H1 (cell line): ENCODE data around the gene ABCF3. TPM values are rescaled to one million over a fixed set of nuclear protein-coding genes. Genes with fewer than 3 reads are reported as not detected.

Experiments
- CTCF ChIA-PET: fragments of 300-600 bp; sonication (Branson Sonifier 250); formaldehyde crosslinking; loops from one replicate; lab custom pipeline; 2021; ENCODE audit not compliant: partially characterized antibody; lab: Charles Lee
- POLR2A ChIA-PET: fragments of 300-600 bp; sonication (Branson Sonifier 250); formaldehyde crosslinking; loops from one replicate; lab custom pipeline; 2021; ENCODE audit warnings: inconsistent platforms; ENCODE audit not compliant: partially characterized antibody; lab: Charles Lee
- DNase-seq, 2 experiments: peaks; one replicate each; pipeline versions ENCODE4 v3.0.0 to v3.0.0-alpha.2; 2010 to 2022; ENCODE audit warnings: low spot score in 2 of 2, low read depth in 1 of 2, mixed read lengths in 1 of 2
- FAIRE-seq: peaks from 2 replicates; lab custom pipeline; 2011; peaks lifted over from hg19 to GRCh38; lab: Jason Lieb, UNC
- H2AFZ ChIP-seq: 2 replicates; pipeline ENCODE4 v1.8.1; 2012; ENCODE audit warnings: low read length, inconsistent platforms
- H2AK5ac ChIP-seq: 2 replicates; pipeline ENCODE4 v1.6.1; 2013; ENCODE audit warnings: low read depth, low read length
- H2BK120ac ChIP-seq: replicated peaks from 2 replicates; pipeline ENCODE3; 2013; ENCODE audit warnings: low read depth, low read length, inconsistent platforms
- H2BK12ac ChIP-seq: 2 replicates; pipeline ENCODE4 v1.6.1; 2013; ENCODE audit warnings: low read depth, low read length
- H2BK15ac ChIP-seq: 2 replicates; pipeline ENCODE4 v1.6.1; 2013; ENCODE audit warnings: low read length
- H2BK20ac ChIP-seq: 2 replicates; pipeline ENCODE4 v1.6.1; 2013; ENCODE audit warnings: low read length
- H2BK5ac ChIP-seq: 2 replicates; pipeline ENCODE4 v1.6.1; 2013; ENCODE audit warnings: low read depth, low read length
- H3K14ac ChIP-seq: 2 replicates; pipeline ENCODE4 v1.6.1; 2013; ENCODE audit warnings: inconsistent platforms; ENCODE audit not compliant: insufficient read length
- H3K18ac ChIP-seq: 2 replicates; pipeline ENCODE4 v1.6.1; 2013; ENCODE audit warnings: low read length; ENCODE audit errors: extremely low read depth
- H3K23ac ChIP-seq: 2 replicates; pipeline ENCODE4 v1.6.1; 2013; ENCODE audit warnings: inconsistent platforms; ENCODE audit not compliant: insufficient read length
- H3K23me2 ChIP-seq: 2 replicates; pipeline ENCODE4 v1.6.1; 2013; ENCODE audit warnings: low read depth, low read length
- H3K27ac ChIP-seq: 2 replicates; pipeline ENCODE4 v1.6.1; 2011; ENCODE audit warnings: low read depth, low read length, inconsistent platforms
- H3K27me3 ChIP-seq, 4 experiments: replicated peaks in 1 of 4; 1 replicate in 1 of 4; 2 replicates in 3 of 4; pipeline versions ENCODE4 v1.6.1 to v1.8.1; 2011 to 2013; ENCODE audit warnings: low read length in 3 of 4, mild to moderate bottlenecking in 3 of 4, inconsistent platforms in 2 of 4, mixed read lengths in 2 of 4, moderate library complexity in 1 of 4; ENCODE audit not compliant: control insufficient read depth in 3 of 4, insufficient read depth in 3 of 4; ENCODE audit errors: extremely low read depth in 1 of 4
- H3K36me3 ChIP-seq, 4 experiments: 2 replicates each; pipeline versions ENCODE4 v1.6.1 to v1.8.1; 2011 to 2013; ENCODE audit warnings: mild to moderate bottlenecking in 4 of 4, low read length in 3 of 4, moderate library complexity in 2 of 4, control low read depth in 1 of 4, inconsistent platforms in 1 of 4; ENCODE audit not compliant: insufficient read depth in 4 of 4, control insufficient read depth in 2 of 4
- H3K4ac ChIP-seq: replicated peaks from 2 replicates; pipeline ENCODE3; 2013; ENCODE audit warnings: low read length, low read depth, mixed read lengths, inconsistent platforms; ENCODE audit not compliant: insufficient read length
- H3K4me1 ChIP-seq, 4 experiments: replicated peaks in 1 of 4; 1 replicate in 1 of 4; 2 replicates in 3 of 4; pipeline versions ENCODE4 v1.6.1 to v1.8.1; 2011 to 2013; ENCODE audit warnings: low read length in 3 of 4, inconsistent platforms in 2 of 4, mixed read lengths in 1 of 4; ENCODE audit not compliant: insufficient read depth in 4 of 4, control insufficient read depth in 3 of 4
- H3K4me2 ChIP-seq, 2 experiments: 2 replicates each; pipeline versions ENCODE4 v1.6.1 to v1.8.1; 2011 to 2013; ENCODE audit warnings: low read depth in 2 of 2, low read length in 2 of 2, control low read depth in 1 of 2, inconsistent platforms in 1 of 2, mild to moderate bottlenecking in 1 of 2; ENCODE audit not compliant: insufficient read depth in 1 of 2
- H3K4me3 ChIP-seq, 4 experiments: fragments of 200-600, 300-600 bp in 1 of 4; sonication (generic), shearing (Covaris generic), sonication (Bioruptor Twin) in 1 of 4; 2 replicates each; pipeline versions ENCODE4 v1.5.1 to v1.8.1; 2011 to 2016; ENCODE audit warnings: low read length in 4 of 4, low read depth in 3 of 4, control low read depth in 2 of 4, inconsistent platforms in 2 of 4, mild to moderate bottlenecking in 2 of 4, mixed read lengths in 1 of 4, moderate library complexity in 1 of 4; ENCODE audit not compliant: insufficient read depth in 2 of 4; ENCODE audit errors: extremely low read depth in 1 of 4
- H3K56ac ChIP-seq: replicated peaks from 2 replicates; pipeline ENCODE3; 2013; ENCODE audit warnings: low read depth, mild to moderate bottlenecking, mixed read lengths, low read length, inconsistent platforms; ENCODE audit not compliant: insufficient read length
- H3K79me1 ChIP-seq: 2 replicates; pipeline ENCODE4 v1.6.1; 2013; ENCODE audit warnings: low read depth, low read length, control low read depth
- H3K79me2 ChIP-seq, 2 experiments: 2 replicates each; pipeline versions ENCODE4 v1.6.1 to v1.8.1; 2012 to 2013; ENCODE audit warnings: low read length in 2 of 2, mild to moderate bottlenecking in 2 of 2, inconsistent platforms in 1 of 2; ENCODE audit not compliant: insufficient read depth in 2 of 2, control insufficient read depth in 1 of 2
- H3K9ac ChIP-seq, 4 experiments: replicated peaks in 1 of 4; 1 replicate in 1 of 4; 2 replicates in 3 of 4; pipeline versions ENCODE4 v1.6.1 to v1.8.1; 2011 to 2013; ENCODE audit warnings: low read depth in 3 of 4, low read length in 3 of 4, control low read depth in 2 of 4, mild to moderate bottlenecking in 2 of 4, moderate library complexity in 2 of 4, inconsistent platforms in 1 of 4; ENCODE audit errors: extremely low read depth in 1 of 4
- H3K9me3 ChIP-seq, 2 experiments: 2 replicates each; pipeline versions ENCODE4 v1.6.1 to v1.8.1; 2012 to 2013; ENCODE audit warnings: mild to moderate bottlenecking in 2 of 2, moderate library complexity in 2 of 2, control low read depth in 1 of 2, inconsistent platforms in 1 of 2, low read depth in 1 of 2, low read length in 1 of 2, mixed read lengths in 1 of 2; ENCODE audit not compliant: insufficient read depth in 2 of 2
- H4K20me1 ChIP-seq, 2 experiments: replicated peaks in 1 of 2; 2 replicates each; pipeline versions ENCODE3 to v1.8.1; 2011 to 2013; ENCODE audit warnings: inconsistent platforms in 2 of 2, low read length in 2 of 2, mild to moderate bottlenecking in 1 of 2; ENCODE audit not compliant: insufficient read depth in 2 of 2, control insufficient read depth in 1 of 2
- H4K5ac ChIP-seq: 2 replicates; pipeline ENCODE4 v1.6.1; 2013; ENCODE audit warnings: low read length, low read depth, mixed read lengths, inconsistent platforms; ENCODE audit not compliant: insufficient read length
- H4K8ac ChIP-seq: 2 replicates; pipeline ENCODE4 v1.8.0; 2013; ENCODE audit warnings: mild to moderate bottlenecking, moderate library complexity, low read length, inconsistent platforms; ENCODE audit not compliant: insufficient read depth; ENCODE audit errors: extremely low read depth
- H4K91ac ChIP-seq: replicated peaks from 2 replicates; pipeline ENCODE3; 2013; ENCODE audit warnings: low read length, mixed read lengths, inconsistent platforms; ENCODE audit not compliant: insufficient read length
- ASH2L ChIP-seq: fragments of 200-600, 300-600 bp; sonication (generic); IDR thresholded peaks from one replicate; pipeline ENCODE4 v1.7.1; 2017; ENCODE audit warnings: low read length
- CREB1 ChIP-seq: IDR thresholded peaks from 2 replicates; pipeline ENCODE4 v1.6.1; 2012; ENCODE audit warnings: inconsistent platforms
- E2F6 ChIP-seq: IDR thresholded peaks from 2 replicates; pipeline ENCODE4 v1.6.1; 2012; ENCODE audit warnings: inconsistent platforms
- POLR2A ChIP-seq, 2 experiments: IDR thresholded peaks; 1 replicate in 1 of 2; 2 replicates in 1 of 2; pipeline ENCODE4 v1.6.1; 2011; ENCODE audit warnings: low read depth in 2 of 2, low read length in 2 of 2, mild to moderate bottlenecking in 2 of 2; ENCODE audit errors: control extremely low read depth in 1 of 2
- RFX5 ChIP-seq: IDR thresholded peaks from 2 replicates; pipeline ENCODE4 v1.6.1; 2011; ENCODE audit warnings: low read depth, low read length, improper control_type of control experiment, borderline replicate concordance
- SAP30 ChIP-seq: fragments of 300-600 bp; sonication (generic); IDR thresholded peaks from 2 replicates; pipeline ENCODE4 v1.7.1; 2012; ENCODE audit warnings: low read length, moderate library complexity, mild to moderate bottlenecking, inconsistent platforms; ENCODE audit not compliant: insufficient read depth, insufficient replicate concordance
- SIX5 ChIP-seq: IDR thresholded peaks from 2 replicates; pipeline ENCODE4 v1.6.1; 2011; ENCODE audit warnings: mild to moderate bottlenecking, low read depth, low read length
- TAF1 ChIP-seq: IDR thresholded peaks from 2 replicates; pipeline ENCODE4 v1.6.1; 2011; ENCODE audit warnings: mild to moderate bottlenecking, low read depth, low read length
- WGBS, 2 experiments: shearing (Covaris generic) in 1 of 2; methylation state at CpG; one replicate each; pipeline versions ENCODE4 v1.1.6 to v1.1.7; 2013 to 2015; ENCODE audit warnings: low lambda C conversion rate in 2 of 2, mixed read lengths in 2 of 2, inconsistent platforms in 1 of 2, low coverage in 1 of 2, missing lambda C conversion rate in 1 of 2; ENCODE audit not compliant: insufficient replicate concordance in 2 of 2, insufficient coverage in 1 of 2, insufficient read length in 1 of 2; ENCODE audit errors: extremely low coverage in 1 of 2, missing lambda C conversion rate in 1 of 2; 5-methylcytosine and 5-hydroxymethylcytosine counted together
- polyA plus RNA-seq, 7 experiments: library from polyadenylated mRNA; depleted of rRNA in 3 of 7; stranded (reverse) in 5 of 7; unstranded in 2 of 7; fragments of >200 nt in 5 of 7; fragments of 200-250 nt in 2 of 7; gene quantifications; 1 replicate in 5 of 7; 2 replicates in 1 of 7; 4 replicates in 1 of 7; pipeline versions ENCODE4 v1.2.1 to v1.2.3, GENCODE V29; 2011 to 2013; ENCODE audit warnings: missing spikeins in 2 of 7, mixed read lengths in 2 of 7
- total RNA-seq: library from RNA; stranded (reverse); fragmentation: NEBNext Ultra II Directional; extraction: Animal tissue kit (Norgen Biotek cat#: 25700); gene quantifications from 2 replicates; pipeline ENCODE4 v1.2.1, GENCODE V29; 2021

ABCF3 gene
- total and polyA plus RNA-seq, 2 of the 8 experiments (the other 6 are each of a cell fraction or from before 2014, with no cell fraction given) = 51.6 to 57.8 TPM

DNA sequence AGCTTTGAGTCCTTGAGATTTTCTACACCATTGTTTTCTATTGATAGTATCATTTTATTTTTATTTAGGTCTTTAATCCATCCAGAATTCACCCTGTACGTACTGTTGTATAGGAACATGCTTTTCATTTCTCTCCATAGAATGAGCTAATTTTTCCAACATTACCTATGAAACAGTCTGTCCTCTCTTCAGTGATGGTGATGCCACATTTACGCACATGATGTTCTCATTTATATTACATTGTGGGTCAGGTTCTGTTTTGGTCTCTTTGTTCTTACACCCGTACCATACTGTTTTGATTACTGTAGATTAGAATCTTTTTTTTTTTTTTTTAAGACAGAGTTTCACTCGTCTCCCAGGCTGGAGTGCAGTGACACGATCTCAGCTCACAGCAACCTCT is 25.7 kb downstream of the ABCF3 start:
- no peak overlapping the region for H3K4me3 ChIP-seq
- no peak overlapping the region for H2BK12ac ChIP-seq
- no peak for FAIRE-seq
- H2BK5ac ChIP-seq = no peak overlapping the region
- H4K5ac ChIP-seq = no peak overlapping the region
- 92% methylated on average over 4 of the region's 5 CpGs; no CpG with 5 or more reads in 1 of the 2 experiments for whole genome bisulfite sequencing, 2 experiments
- no peak overlapping the region for H3K4ac ChIP-seq
- POLR2A ChIA-PET = no interaction called here
- H2BK20ac ChIP-seq = no peak overlapping the region
- TF ChIP-seq SAP30 (no peak), POLR2A (IDR thresholded peaks at IDR 0.05; ENCODE audit: control extremely low read depth in 1 of 2, low read depth in 2 of 2, low read length in 2 of 2) (no peak), SIX5 (no peak), ASH2L (no peak), E2F6 (no peak), TAF1 (no peak), RFX5 (no peak), CREB1 (no peak)
- TF ChIP-seq, all 59 proteins: peak for 0
- H3K18ac ChIP-seq = no peak overlapping the region
- H3K9ac ChIP-seq = no peak overlapping the region
- H4K8ac ChIP-seq = no peak overlapping the region
- DNase-seq = no peak
- H3K36me3 ChIP-seq = no peaks in the 10 kb centered on the region
- no peak overlapping the region for H2AFZ ChIP-seq
- H3K27me3 ChIP-seq = no peaks in the 10 kb centered on the region
- H2AK5ac ChIP-seq = no peak overlapping the region
- no peaks in the 10 kb centered on the region for H3K79me1 ChIP-seq
- no peaks in the 10 kb centered on the region for H3K4me1 ChIP-seq
- CTCF ChIA-PET = interaction anchor here (3.2 kb wide), 1 partner anchor 15 kb away, joined by 40 read pairs; no protein-coding TSS in a partner anchor
- no peak overlapping the region for H2BK15ac ChIP-seq
- H2BK120ac ChIP-seq = no peak overlapping the region
- no peak overlapping the region for H3K23ac ChIP-seq
- H3K27ac ChIP-seq = no peak overlapping the region
- no peaks in the 10 kb centered on the region for H3K23me2 ChIP-seq
- H4K20me1 ChIP-seq = no peaks in the 10 kb centered on the region
- H3K14ac ChIP-seq = no peak overlapping the region
- no peaks in the 10 kb centered on the region for H3K9me3 ChIP-seq
- H3K79me2 ChIP-seq = no peaks in the 10 kb centered on the region
- H3K4me2 ChIP-seq = no peak overlapping the region
- H4K91ac ChIP-seq = no peak overlapping the region
- no peak overlapping the region for H3K56ac ChIP-seq
